ENCODE results near the gene LRP1B.

Gene LRP1B

DNA sequence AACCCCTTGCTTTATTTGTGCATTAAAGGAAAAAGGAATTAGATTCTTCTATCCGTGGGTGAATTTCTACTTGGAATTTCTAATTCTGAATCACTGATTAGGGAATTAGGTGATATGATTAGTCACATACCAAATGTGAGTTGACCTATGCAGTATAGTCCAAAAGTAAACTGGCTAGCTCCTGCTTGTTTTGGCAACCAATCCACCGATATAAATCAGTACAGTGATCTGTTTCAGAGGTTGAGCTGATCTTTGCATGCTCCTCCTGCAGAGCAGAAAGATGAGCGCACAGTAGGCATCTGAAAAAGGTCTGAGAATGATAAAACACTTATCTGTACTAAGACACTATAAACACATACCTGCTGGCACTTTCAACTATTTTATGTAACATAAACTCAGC lies 86.6 kb downstream of the LRP1B start:
- DNase-seq: no peak
- TF ChIP-seq, protein P1, sequence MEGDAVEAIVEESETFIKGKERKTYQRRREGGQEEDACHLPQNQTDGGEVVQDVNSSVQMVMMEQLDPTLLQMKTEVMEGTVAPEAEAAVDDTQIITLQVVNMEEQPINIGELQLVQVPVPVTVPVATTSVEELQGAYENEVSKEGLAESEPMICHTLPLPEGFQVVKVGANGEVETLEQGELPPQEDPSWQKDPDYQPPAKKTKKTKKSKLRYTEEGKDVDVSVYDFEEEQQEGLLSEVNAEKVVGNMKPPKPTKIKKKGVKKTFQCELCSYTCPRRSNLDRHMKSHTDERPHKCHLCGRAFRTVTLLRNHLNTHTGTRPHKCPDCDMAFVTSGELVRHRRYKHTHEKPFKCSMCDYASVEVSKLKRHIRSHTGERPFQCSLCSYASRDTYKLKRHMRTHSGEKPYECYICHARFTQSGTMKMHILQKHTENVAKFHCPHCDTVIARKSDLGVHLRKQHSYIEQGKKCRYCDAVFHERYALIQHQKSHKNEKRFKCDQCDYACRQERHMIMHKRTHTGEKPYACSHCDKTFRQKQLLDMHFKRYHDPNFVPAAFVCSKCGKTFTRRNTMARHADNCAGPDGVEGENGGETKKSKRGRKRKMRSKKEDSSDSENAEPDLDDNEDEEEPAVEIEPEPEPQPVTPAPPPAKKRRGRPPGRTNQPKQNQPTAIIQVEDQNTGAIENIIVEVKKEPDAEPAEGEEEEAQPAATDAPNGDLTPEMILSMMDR (IDR thresholded peaks at IDR 0.05; ENCODE audit: low read depth, low read length): no peak
- Histone ChIP-seq H3K36me3 (no peaks in the 10 kb centered on the region), H3K4me3 (ENCODE audit: low read depth, low read length) (no peak overlapping the region), H3K9me3 (no peaks in the 10 kb centered on the region), H3K4me1 (no peaks in the 10 kb centered on the region), H3K27me3 (no peaks in the 10 kb centered on the region)

DNA sequence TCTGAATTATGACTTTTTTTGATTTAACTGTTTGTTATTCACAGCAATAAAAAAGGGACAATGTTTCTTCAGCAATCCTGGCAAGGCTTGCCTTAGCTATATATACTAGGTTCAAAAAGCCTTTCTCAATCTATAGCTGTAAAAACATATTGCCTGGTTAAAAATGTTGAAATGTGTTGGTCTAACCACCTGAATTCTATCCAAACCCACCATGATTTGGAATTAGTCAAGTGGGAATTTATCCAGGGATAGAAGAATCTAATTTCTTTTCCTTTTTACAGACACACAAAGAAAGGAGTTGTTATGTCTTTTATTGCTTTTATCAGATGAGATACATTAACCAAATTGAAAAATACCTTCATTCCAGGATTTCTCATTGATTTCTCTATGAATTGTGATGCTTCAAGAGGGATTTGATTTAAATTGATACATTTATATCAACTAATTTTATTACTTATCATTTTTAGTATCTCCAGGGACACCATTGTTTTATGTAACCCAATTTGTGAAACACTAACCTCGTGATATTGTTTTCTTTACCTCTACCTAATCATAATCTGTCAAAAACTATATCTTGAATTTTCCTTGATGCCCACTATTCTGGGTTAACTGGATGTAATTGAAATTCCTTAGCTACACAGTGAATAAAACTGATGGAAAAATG lies 88.1 kb downstream of the LRP1B start:
- Histone ChIP-seq H3K36me3 (no peaks in the 10 kb centered on the region), H3K4me1 (no peaks in the 10 kb centered on the region; the same call in 1 of the 2 replicates), H3K9me3 (no peaks in the 10 kb centered on the region), H3K27me3 (no peaks in the 10 kb centered on the region), H3K4me3 (ENCODE audit: low read depth, low read length) (no peak overlapping the region)
- no peak for DNase-seq
- TF ChIP-seq, protein P1 (IDR thresholded peaks at IDR 0.05; ENCODE audit: low read depth, low read length): no peak

DNA sequence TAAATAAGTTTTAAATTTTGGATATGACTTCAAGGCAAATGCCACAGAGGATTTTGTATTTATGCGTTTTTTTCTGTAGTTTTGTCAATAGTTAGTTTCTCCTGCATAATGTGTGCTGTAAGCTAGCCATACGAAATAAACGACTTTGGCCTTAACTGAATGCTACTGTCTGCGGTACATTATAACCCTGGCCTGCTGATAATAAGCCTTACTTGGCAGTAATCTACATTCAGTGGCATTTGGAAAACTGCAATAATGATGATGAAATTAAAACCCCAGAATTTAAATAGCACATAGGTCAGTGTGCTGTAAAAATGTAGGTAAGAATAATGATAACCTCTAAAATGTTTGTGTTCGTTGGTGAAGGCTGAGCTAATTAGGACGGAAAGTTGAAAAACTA lies 88.8 kb downstream of the LRP1B start:
- H3K9me3 ChIP-seq: no peaks in the 10 kb centered on the region
- no peaks in the 10 kb centered on the region for H3K27me3 ChIP-seq
- H3K36me3 ChIP-seq: no peaks in the 10 kb centered on the region
- H3K4me1 ChIP-seq: peaks cover under 1% of the 10 kb centered on the region
- TF ChIP-seq, protein P1 (IDR thresholded peaks at IDR 0.05; ENCODE audit: low read depth, low read length): no peak
- DNase-seq: no peak
- no peak overlapping the region for H3K4me3 ChIP-seq (ENCODE audit: low read depth, low read length)

GRCh38 chr2:142041105-142041504 lies 89.7 kb downstream of the LRP1B start:
- Histone ChIP-seq H3K4me1 (peaks cover 4% of the 10 kb centered on the region), H3K36me3 (no peaks in the 10 kb centered on the region), H3K4me3 (ENCODE audit: low read depth, low read length) (no peak overlapping the region), H3K27me3 (no peaks in the 10 kb centered on the region), H3K9me3 (no peaks in the 10 kb centered on the region)
- no peak for DNase-seq
- TF ChIP-seq, protein P1 (IDR thresholded peaks at IDR 0.05; ENCODE audit: low read depth, low read length): no peak

DNA sequence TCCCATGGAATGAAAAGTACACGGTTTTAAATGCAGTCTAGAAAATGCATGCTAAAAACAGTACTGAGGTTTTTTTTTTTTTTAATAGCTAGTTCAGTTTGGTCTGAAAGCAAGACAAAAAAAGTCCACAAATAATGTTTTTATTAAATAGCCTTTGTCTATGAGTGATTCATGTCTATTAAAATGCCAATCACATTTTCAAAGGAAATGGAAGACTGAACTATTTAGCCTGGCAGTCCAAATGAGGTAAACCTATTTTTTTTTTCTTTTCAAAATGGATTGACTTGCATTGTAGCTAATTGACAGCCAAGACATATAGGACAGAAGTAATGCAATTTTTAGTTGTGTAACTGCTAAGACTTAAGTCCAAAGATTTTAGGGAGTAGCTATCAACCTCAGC lies 90.3 kb downstream of the LRP1B start:
- no peak overlapping the region for H3K4me3 ChIP-seq (ENCODE audit: low read depth, low read length)
- H3K9me3 ChIP-seq: no peaks in the 10 kb centered on the region
- H3K4me1 ChIP-seq: peaks cover 4% of the 10 kb centered on the region
- TF ChIP-seq, protein P1 (IDR thresholded peaks at IDR 0.05; ENCODE audit: low read depth, low read length): no peak
- no peaks in the 10 kb centered on the region for H3K36me3 ChIP-seq
- no peak for DNase-seq
- H3K27me3 ChIP-seq: no peaks in the 10 kb centered on the region

DNA sequence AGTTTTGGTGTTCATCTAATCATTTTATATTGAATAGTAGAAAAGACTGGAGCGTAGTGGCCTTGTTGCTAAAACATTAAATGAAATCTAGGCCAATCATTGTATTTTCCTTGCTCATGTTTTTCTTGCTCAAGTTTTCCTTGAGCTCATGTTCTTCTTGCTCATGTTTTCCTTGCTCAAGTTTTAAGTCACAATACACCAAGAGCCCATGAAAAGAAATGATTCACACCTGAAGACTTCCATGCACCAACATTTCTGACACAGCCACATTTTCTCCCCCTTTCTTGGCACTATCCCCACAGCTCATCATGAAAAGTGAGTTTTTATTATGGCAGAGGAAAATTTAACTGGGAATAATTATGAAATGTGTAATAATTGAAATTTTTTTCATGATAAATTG lies 92.0 kb downstream of the LRP1B start:
- H3K27me3 ChIP-seq: no peaks in the 10 kb centered on the region
- no peak overlapping the region for H3K4me3 ChIP-seq (ENCODE audit: low read depth, low read length)
- DNase-seq: no peak
- H3K36me3 ChIP-seq: no peaks in the 10 kb centered on the region
- H3K4me1 ChIP-seq: peaks cover 4% of the 10 kb centered on the region
- no peaks in the 10 kb centered on the region for H3K9me3 ChIP-seq
- TF ChIP-seq, protein P1 (IDR thresholded peaks at IDR 0.05; ENCODE audit: low read depth, low read length): no peak
